A549 (cell line): Measurements from ENCODE around the gene GTF3C5.

Experiments used
- EP300 ChIP-seq, 2 experiments: fragments of >200 bp; sonication (Bioruptor Twin); formaldehyde crosslinking; IDR thresholded peaks; 2 replicates in 1 of 2; 3 replicates in 1 of 2; pipeline ENCODE4 v1.6.1; 2016 to 2017
- RAD21 ChIP-seq, 2 experiments: fragments of >200 bp in 1 of 2; sonication (Bioruptor Twin) in 1 of 2; formaldehyde crosslinking in 1 of 2; IDR thresholded peaks in 1 of 2; conservative IDR thresholded peaks in 1 of 2; 2 replicates in 1 of 2; 3 replicates in 1 of 2; pipeline ENCODE4 v1.6.1; 2012 to 2018; ENCODE audit warnings: inconsistent platforms in 1 of 2
- RFX5 ChIP-seq: fragments of 450-650 bp; IDR thresholded peaks from 2 replicates; pipeline ENCODE4 v1.7.1; 2014; ENCODE audit warnings: antibody characterized with exemption, mild to moderate bottlenecking, moderate library complexity
- TF ChIP-seq, protein P1 (sequence below): fragments of >200 bp; sonication (Bioruptor Twin); formaldehyde crosslinking; IDR thresholded peaks from 3 replicates; pipeline ENCODE4 v1.5.1; 2016
- TF ChIP-seq, protein P2 (sequence below): fragments of 200-600 bp; sonication (generic); IDR thresholded peaks from 2 replicates; pipeline ENCODE4 v1.6.1; 2016; ENCODE audit warnings: antibody characterized with exemption, mild to moderate bottlenecking, moderate library complexity

DNA sequence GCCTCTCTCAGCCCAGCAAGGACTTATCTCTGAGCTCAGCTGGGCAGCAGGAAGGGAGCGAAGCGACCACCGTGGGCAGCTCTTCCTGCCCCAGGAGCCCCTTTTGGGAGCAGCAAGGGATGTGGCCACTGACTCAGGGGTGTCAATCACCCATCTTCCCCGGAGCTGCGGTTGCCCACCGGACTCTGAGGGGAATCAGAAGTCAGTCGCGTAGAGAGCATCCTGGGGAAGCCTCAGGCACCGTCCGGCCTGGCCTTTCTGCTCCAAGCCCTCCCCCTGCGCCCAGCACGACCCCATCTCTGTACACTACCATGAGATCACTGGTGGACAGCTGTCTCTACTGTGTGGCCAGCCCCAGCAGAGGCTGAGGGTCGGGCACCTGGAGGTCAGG lies 27.7 kb upstream of the GTF3C5 start:
- TF ChIP-seq, protein P1, sequence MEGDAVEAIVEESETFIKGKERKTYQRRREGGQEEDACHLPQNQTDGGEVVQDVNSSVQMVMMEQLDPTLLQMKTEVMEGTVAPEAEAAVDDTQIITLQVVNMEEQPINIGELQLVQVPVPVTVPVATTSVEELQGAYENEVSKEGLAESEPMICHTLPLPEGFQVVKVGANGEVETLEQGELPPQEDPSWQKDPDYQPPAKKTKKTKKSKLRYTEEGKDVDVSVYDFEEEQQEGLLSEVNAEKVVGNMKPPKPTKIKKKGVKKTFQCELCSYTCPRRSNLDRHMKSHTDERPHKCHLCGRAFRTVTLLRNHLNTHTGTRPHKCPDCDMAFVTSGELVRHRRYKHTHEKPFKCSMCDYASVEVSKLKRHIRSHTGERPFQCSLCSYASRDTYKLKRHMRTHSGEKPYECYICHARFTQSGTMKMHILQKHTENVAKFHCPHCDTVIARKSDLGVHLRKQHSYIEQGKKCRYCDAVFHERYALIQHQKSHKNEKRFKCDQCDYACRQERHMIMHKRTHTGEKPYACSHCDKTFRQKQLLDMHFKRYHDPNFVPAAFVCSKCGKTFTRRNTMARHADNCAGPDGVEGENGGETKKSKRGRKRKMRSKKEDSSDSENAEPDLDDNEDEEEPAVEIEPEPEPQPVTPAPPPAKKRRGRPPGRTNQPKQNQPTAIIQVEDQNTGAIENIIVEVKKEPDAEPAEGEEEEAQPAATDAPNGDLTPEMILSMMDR = no peak
- TF ChIP-seq RAD21 (conservative IDR thresholded peaks at IDR 0.05 in 1 of 2, IDR thresholded peaks at IDR 0.05 in 1 of 2) (no peak), EP300 (IDR thresholded peaks at IDR 0.05) (no peak), RFX5 (no peak)
- TF ChIP-seq, protein P2, sequence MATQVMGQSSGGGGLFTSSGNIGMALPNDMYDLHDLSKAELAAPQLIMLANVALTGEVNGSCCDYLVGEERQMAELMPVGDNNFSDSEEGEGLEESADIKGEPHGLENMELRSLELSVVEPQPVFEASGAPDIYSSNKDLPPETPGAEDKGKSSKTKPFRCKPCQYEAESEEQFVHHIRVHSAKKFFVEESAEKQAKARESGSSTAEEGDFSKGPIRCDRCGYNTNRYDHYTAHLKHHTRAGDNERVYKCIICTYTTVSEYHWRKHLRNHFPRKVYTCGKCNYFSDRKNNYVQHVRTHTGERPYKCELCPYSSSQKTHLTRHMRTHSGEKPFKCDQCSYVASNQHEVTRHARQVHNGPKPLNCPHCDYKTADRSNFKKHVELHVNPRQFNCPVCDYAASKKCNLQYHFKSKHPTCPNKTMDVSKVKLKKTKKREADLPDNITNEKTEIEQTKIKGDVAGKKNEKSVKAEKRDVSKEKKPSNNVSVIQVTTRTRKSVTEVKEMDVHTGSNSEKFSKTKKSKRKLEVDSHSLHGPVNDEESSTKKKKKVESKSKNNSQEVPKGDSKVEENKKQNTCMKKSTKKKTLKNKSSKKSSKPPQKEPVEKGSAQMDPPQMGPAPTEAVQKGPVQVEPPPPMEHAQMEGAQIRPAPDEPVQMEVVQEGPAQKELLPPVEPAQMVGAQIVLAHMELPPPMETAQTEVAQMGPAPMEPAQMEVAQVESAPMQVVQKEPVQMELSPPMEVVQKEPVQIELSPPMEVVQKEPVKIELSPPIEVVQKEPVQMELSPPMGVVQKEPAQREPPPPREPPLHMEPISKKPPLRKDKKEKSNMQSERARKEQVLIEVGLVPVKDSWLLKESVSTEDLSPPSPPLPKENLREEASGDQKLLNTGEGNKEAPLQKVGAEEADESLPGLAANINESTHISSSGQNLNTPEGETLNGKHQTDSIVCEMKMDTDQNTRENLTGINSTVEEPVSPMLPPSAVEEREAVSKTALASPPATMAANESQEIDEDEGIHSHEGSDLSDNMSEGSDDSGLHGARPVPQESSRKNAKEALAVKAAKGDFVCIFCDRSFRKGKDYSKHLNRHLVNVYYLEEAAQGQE = no peak
